Mesenchymal stem cell (in vitro differentiated cells and primary cell): ENCODE data around the gene GLI3.

ENCODE experiments used
- DNase-seq: peaks from one replicate; pipeline ENCODE4 v3.0.0-alpha.2; 2013
- H2AFZ ChIP-seq: one replicate; pipeline ENCODE4 v1.6.1; 2013; ENCODE audit warnings: low read depth, mild to moderate bottlenecking, control low read depth, inconsistent platforms, low read length, moderate library complexity
- H2AK5ac ChIP-seq: 2 replicates; pipeline ENCODE4 v1.6.1; 2013; ENCODE audit warnings: low read length, moderate library complexity, mild to moderate bottlenecking, inconsistent platforms; ENCODE audit not compliant: severe bottlenecking
- H2BK120ac ChIP-seq: one replicate; pipeline ENCODE4 v1.6.1; 2013; ENCODE audit warnings: low read depth, mild to moderate bottlenecking, inconsistent platforms, low read length, moderate library complexity
- H2BK12ac ChIP-seq, 2 experiments: one replicate each; pipeline ENCODE4 v1.6.1; 2013; ENCODE audit warnings: inconsistent platforms in 2 of 2, low read length in 2 of 2, mild to moderate bottlenecking in 2 of 2, moderate library complexity in 2 of 2, control low read depth in 1 of 2
- H2BK15ac ChIP-seq: one replicate; pipeline ENCODE4 v1.6.1; 2013; ENCODE audit warnings: mild to moderate bottlenecking, low read depth, inconsistent platforms; ENCODE audit not compliant: poor library complexity, severe bottlenecking
- H2BK5ac ChIP-seq: 2 replicates; pipeline ENCODE4 v1.6.1; 2013; ENCODE audit warnings: low read depth, mild to moderate bottlenecking, low read length, control low read depth, inconsistent platforms; ENCODE audit not compliant: poor library complexity, severe bottlenecking
- H3K14ac ChIP-seq, 2 experiments: one replicate each; pipeline ENCODE4 v1.6.1; 2013; ENCODE audit warnings: inconsistent platforms in 2 of 2, low read length in 2 of 2, control low read depth in 1 of 2, mild to moderate bottlenecking in 1 of 2, moderate library complexity in 1 of 2
- H3K18ac ChIP-seq, 2 experiments: one replicate each; pipeline ENCODE4 v1.6.1; 2013; ENCODE audit warnings: inconsistent platforms in 2 of 2, low read length in 2 of 2, control low read depth in 1 of 2, low read depth in 1 of 2, mild to moderate bottlenecking in 1 of 2
- H3K23ac ChIP-seq, 2 experiments: one replicate each; pipeline ENCODE4 v1.6.1; 2013; ENCODE audit warnings: inconsistent platforms in 2 of 2, low read length in 2 of 2, mild to moderate bottlenecking in 2 of 2, moderate library complexity in 2 of 2, control low read depth in 1 of 2
- H3K27ac ChIP-seq: 2 replicates; pipeline ENCODE4 v1.5.1; 2013; ENCODE audit warnings: mild to moderate bottlenecking, moderate library complexity, low read length, control low read depth, inconsistent platforms; ENCODE audit not compliant: poor library complexity, severe bottlenecking
- H3K27me3 ChIP-seq, 2 experiments: 2 replicates each; pipeline versions ENCODE4 v1.6.1 to v1.7.0; 2013; ENCODE audit warnings: low read length in 2 of 2, mild to moderate bottlenecking in 2 of 2, moderate library complexity in 2 of 2, control low read depth in 1 of 2, inconsistent platforms in 1 of 2; ENCODE audit not compliant: control insufficient read depth in 1 of 2, insufficient read depth in 1 of 2
- H3K36me3 ChIP-seq, 2 experiments: 2 replicates each; pipeline versions ENCODE4 v1.6.1 to v1.7.0; 2013; ENCODE audit warnings: low read length in 2 of 2, control low read depth in 1 of 2, inconsistent platforms in 1 of 2, low read depth in 1 of 2, mild to moderate bottlenecking in 1 of 2; ENCODE audit not compliant: insufficient read depth in 2 of 2, control insufficient read depth in 1 of 2
- H3K4ac ChIP-seq, 2 experiments: one replicate each; pipeline ENCODE4 v1.6.1; 2013; ENCODE audit warnings: inconsistent platforms in 2 of 2, low read length in 2 of 2, mild to moderate bottlenecking in 2 of 2, moderate library complexity in 2 of 2, control low read depth in 1 of 2, low read depth in 1 of 2
- H3K4me1 ChIP-seq: 2 replicates; pipeline ENCODE4 v1.6.1; 2013; ENCODE audit warnings: low read depth, low read length, control low read depth; ENCODE audit not compliant: control insufficient read depth, insufficient read depth
- H3K4me2 ChIP-seq: 2 replicates; pipeline ENCODE4 v1.6.1; 2013; ENCODE audit warnings: low read length, mild to moderate bottlenecking, inconsistent platforms; ENCODE audit not compliant: poor library complexity, severe bottlenecking
- H3K4me3 ChIP-seq, 2 experiments: 2 replicates each; pipeline versions ENCODE4 v1.5.1 to v1.7.0; 2013; ENCODE audit warnings: low read length in 2 of 2, mild to moderate bottlenecking in 2 of 2, control low read depth in 1 of 2, low read depth in 1 of 2; ENCODE audit not compliant: insufficient read depth in 1 of 2
- H3K79me1 ChIP-seq: replicated peaks from 2 replicates; pipeline ENCODE4 v1.6.1; 2013; ENCODE audit warnings: mild to moderate bottlenecking, control low read depth, low read length, inconsistent platforms; ENCODE audit not compliant: poor library complexity, severe bottlenecking
- H3K9ac ChIP-seq: 2 replicates; pipeline ENCODE4 v1.7.0; 2013; ENCODE audit warnings: mild to moderate bottlenecking, low read length, moderate library complexity
- H3K9me3 ChIP-seq: 2 replicates; pipeline ENCODE4 v1.7.0; 2013; ENCODE audit warnings: mild to moderate bottlenecking, low read length; ENCODE audit not compliant: control insufficient read depth
- H4K8ac ChIP-seq: one replicate; pipeline ENCODE4 v1.6.1; 2013; ENCODE audit warnings: inconsistent platforms, mild to moderate bottlenecking, low read length, moderate library complexity
- H4K91ac ChIP-seq: one replicate; pipeline ENCODE4 v1.6.1; 2013; ENCODE audit warnings: mild to moderate bottlenecking, low read length, inconsistent platforms
- WGBS: methylation state at CpG from one replicate; pipeline ENCODE4 v1.1.7; 2013; ENCODE audit warnings: mixed read lengths; 5-methylcytosine and 5-hydroxymethylcytosine counted together

GLI3 gene

DNA sequence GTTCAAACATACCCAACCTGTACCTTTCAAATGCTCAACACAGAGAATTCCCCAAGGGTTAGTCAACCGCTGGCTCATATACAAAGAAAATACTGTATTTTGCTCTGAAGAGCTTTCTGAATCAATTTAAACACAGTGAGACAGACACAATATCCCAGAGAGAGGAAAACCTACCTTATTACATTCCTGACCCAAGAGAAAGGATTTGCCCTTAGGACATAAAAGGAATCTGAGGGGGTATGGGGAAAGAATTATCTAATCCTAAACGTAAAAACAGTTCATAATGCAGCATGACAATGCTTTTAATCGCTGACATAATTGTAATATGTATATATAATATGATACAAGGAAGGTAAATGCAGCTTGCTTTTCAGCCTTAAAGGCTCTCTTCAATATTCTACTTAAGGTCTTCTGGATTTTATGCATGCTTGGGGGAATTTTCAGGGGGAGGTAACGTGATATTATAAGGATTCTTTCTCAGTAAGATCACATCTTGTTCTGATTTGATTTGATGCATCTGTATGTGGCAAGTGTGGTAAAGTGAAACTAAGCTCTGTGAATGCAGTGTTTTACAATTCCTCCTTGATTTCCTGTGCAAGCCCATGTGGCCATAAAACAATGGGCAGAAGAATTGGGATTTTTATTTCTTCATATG is 240.5 kb downstream of the GLI3 start:
- no peak overlapping the region for H2BK12ac ChIP-seq
- H2BK5ac ChIP-seq, result no peak overlapping the region
- peak overlapping the region; percentile 3 for H3K4me2 ChIP-seq
- H3K79me1 ChIP-seq, result peaks cover 1% of the 10 kb centered on the region
- no peak overlapping the region for H2AFZ ChIP-seq
- no peak overlapping the region for H3K4ac ChIP-seq
- no peak overlapping the region for H2BK15ac ChIP-seq
- H3K18ac ChIP-seq, result no peak overlapping the region
- H4K8ac ChIP-seq, result no peak overlapping the region
- no peak overlapping the region for H2AK5ac ChIP-seq
- H2BK120ac ChIP-seq, result no peak overlapping the region
- peak overlapping the region in 1 of 2 experiments; percentile 42 for H3K4me3 ChIP-seq
- 88% methylated on average over 2 of the region's 4 CpGs for WGBS
- H3K14ac ChIP-seq, result no peak overlapping the region
- H3K4me1 ChIP-seq, result peaks cover 9% of the 10 kb centered on the region
- no peaks in the 10 kb centered on the region for H3K9me3 ChIP-seq
- DNase-seq, result peak; percentile 41
- H3K27ac ChIP-seq, result peak overlapping the region; percentile 68
- H3K9ac ChIP-seq, result peak overlapping the region; percentile 76
- H3K23ac ChIP-seq, result no peak overlapping the region
- H3K27me3 ChIP-seq, result no peaks in the 10 kb centered on the region
- no peak overlapping the region for H4K91ac ChIP-seq
- peaks cover 0 to 26% of the 10 kb centered on the region in 2 experiments for H3K36me3 ChIP-seq

DNA sequence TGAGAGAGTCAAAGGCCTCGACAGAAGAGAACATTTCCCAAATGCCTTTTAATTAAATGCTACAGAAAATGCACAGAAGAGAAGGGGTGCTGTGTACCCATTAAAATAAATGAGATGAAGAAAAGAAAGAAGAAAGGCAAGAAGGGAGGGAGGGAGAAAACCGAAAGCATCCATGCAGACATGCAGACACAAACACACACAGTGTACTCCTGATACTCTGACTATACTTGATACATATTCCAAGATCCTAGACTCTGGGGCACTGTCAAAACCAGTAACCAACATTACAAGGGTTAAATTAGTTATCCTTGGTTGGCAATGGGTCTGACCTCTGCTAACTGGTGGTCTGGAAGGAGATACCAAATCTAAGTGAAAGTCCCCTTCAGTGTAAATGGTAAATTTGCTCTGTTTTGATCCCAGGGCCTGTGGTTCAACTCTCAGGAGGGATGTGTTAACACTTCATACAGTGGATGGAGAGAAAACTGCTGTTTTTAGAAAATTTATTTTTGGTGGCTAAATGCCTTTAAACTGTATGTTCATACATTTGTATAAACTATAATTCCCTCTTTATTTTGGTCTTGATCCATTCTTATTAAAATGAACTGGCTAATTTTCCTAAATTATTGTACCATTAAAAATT is 241.3 kb downstream of the GLI3 start:
- Histone ChIP-seq H3K9ac (peak overlapping the region; percentile 76), H3K27ac (peak overlapping the region; percentile 36), H4K8ac (no peak overlapping the region), H2BK5ac (no peak overlapping the region), H4K91ac (no peak overlapping the region), H3K9me3 (no peaks in the 10 kb centered on the region), H2AK5ac (peak overlapping the region; percentile 43), H2BK12ac (no peak overlapping the region), H3K23ac (no peak overlapping the region), H3K27me3 (no peaks in the 10 kb centered on the region), H3K18ac (no peak overlapping the region), H3K4me3 (no peak overlapping the region), H3K4ac (no peak overlapping the region), H2BK120ac (no peak overlapping the region), H3K4me1 (peaks cover 11% of the 10 kb centered on the region), H2AFZ (no peak overlapping the region), H2BK15ac (no peak overlapping the region), H3K14ac (no peak overlapping the region), H3K4me2 (no peak overlapping the region), H3K79me1 (peaks cover 1% of the 10 kb centered on the region), H3K36me3 (peaks cover 0 to 25% of the 10 kb centered on the region in 2 experiments)
- WGBS, result 100% methylated on average over 1 of the region's 2 CpGs
- no peak for DNase-seq

DNA sequence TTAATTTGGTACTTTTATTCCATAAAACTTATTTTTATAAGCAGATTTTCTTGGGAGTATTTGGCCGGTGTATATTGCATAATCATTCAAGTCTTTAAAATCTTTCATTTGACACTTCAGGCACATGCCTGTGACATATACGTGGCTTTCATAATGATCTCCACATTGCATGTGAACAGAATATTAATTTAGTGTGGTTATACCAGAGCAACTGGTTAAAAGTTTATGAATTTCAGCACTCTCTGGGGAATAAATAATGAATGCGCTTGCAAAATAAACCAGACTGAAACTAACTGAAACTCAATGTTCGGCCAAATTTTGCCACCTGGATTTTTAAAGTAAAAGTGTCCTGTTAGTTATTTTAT is 242.3 kb downstream of the GLI3 start:
- Histone ChIP-seq H3K4ac (no peak overlapping the region), H3K79me1 (peaks cover 1% of the 10 kb centered on the region), H2BK12ac (no peak overlapping the region), H3K9ac (peak overlapping the region; percentile 76), H3K23ac (no peak overlapping the region), H2AK5ac (no peak overlapping the region), H3K14ac (no peak overlapping the region), H2BK5ac (no peak overlapping the region), H3K4me1 (peaks cover 12% of the 10 kb centered on the region), H3K9me3 (no peaks in the 10 kb centered on the region), H3K4me3 (peak overlapping the region in 1 of 2 experiments; percentile 14), H3K27ac (no peak overlapping the region), H4K8ac (no peak overlapping the region), H4K91ac (no peak overlapping the region), H3K18ac (no peak overlapping the region), H3K36me3 (peaks cover 0 to 17% of the 10 kb centered on the region in 2 experiments), H2BK15ac (no peak overlapping the region), H3K27me3 (no peaks in the 10 kb centered on the region), H3K4me2 (no peak overlapping the region), H2AFZ (no peak overlapping the region), H2BK120ac (no peak overlapping the region)
- 90% methylated on average over 2 of the region's 4 CpGs for WGBS
- no peak for DNase-seq

DNA sequence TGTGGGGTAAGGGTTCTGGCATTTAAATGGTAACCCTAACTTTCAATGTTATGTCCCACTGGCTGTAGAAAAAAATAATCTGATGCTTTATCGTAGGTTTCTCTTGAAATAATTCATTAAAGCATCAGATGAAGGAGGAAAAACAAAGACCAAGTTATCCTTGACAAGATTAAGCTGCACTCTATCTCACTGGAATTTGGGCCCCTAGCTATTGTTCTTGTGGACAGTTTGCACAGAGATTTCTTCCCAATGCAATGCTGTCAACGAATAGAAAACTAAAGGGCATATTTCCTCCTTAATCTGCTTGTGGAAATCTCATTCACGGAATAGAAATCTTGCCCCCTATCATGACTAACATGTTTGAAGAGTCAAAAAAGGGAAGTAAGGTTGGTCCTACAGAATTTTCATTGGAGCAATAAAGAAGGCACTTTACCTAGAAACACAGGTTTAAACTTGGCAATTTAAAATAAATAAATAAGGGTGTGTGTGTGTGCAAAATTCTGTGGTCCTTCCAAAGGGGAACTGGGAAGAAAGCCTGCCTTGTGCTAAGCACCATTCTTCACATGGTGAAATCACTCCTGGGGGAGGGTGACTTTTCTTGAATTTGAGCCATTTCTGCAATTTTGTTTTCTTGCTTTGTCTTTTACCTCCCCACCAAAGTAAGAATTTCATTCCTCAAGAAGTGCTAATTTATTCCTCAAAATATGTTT is 242.8 kb downstream of the GLI3 start:
- H3K14ac ChIP-seq, result no peak overlapping the region
- H2BK12ac ChIP-seq, result no peak overlapping the region
- no peak overlapping the region for H4K8ac ChIP-seq
- H3K18ac ChIP-seq, result no peak overlapping the region
- peaks cover 1% of the 10 kb centered on the region for H3K79me1 ChIP-seq
- no peak overlapping the region for H3K4me2 ChIP-seq
- no peak overlapping the region for H4K91ac ChIP-seq
- no peak overlapping the region for H3K27ac ChIP-seq
- no peak for DNase-seq
- H3K23ac ChIP-seq, result no peak overlapping the region
- H3K36me3 ChIP-seq, result peaks cover 0 to 14% of the 10 kb centered on the region in 2 experiments
- H3K4me3 ChIP-seq, result no peak overlapping the region
- no peak overlapping the region for H3K4ac ChIP-seq
- H2BK120ac ChIP-seq, result no peak overlapping the region
- WGBS, result 100% methylated on average over 3 of the region's 3 CpGs
- no peak overlapping the region for H3K9ac ChIP-seq
- no peaks in the 10 kb centered on the region for H3K27me3 ChIP-seq
- no peak overlapping the region for H2AFZ ChIP-seq
- no peak overlapping the region for H2BK5ac ChIP-seq
- no peaks in the 10 kb centered on the region for H3K9me3 ChIP-seq
- no peak overlapping the region for H2AK5ac ChIP-seq
- no peak overlapping the region for H2BK15ac ChIP-seq
- H3K4me1 ChIP-seq, result peaks cover 12% of the 10 kb centered on the region
